OCI-LY7 (cell line): ENCODE results near the gene SNX9.

Experiments
- EZH2phosphoT487 ChIP-seq: fragments of 200-600 bp; sonication (generic); IDR thresholded peaks from 2 replicates; pipeline ENCODE4 v1.6.1; 2018; ENCODE audit warnings: low read depth, borderline replicate concordance, mild to moderate bottlenecking, mixed run types, antibody characterized with exemption, low read length, moderate library complexity, mixed read lengths
- TF ChIP-seq, protein P1 (sequence below): fragments of 200-600 bp; sonication (generic); conservative IDR thresholded peaks from 2 replicates; pipeline ENCODE4 v1.5.1; 2014; ENCODE audit warnings: mild to moderate bottlenecking, antibody characterized with exemption, low read length, moderate library complexity, mixed read lengths

DNA sequence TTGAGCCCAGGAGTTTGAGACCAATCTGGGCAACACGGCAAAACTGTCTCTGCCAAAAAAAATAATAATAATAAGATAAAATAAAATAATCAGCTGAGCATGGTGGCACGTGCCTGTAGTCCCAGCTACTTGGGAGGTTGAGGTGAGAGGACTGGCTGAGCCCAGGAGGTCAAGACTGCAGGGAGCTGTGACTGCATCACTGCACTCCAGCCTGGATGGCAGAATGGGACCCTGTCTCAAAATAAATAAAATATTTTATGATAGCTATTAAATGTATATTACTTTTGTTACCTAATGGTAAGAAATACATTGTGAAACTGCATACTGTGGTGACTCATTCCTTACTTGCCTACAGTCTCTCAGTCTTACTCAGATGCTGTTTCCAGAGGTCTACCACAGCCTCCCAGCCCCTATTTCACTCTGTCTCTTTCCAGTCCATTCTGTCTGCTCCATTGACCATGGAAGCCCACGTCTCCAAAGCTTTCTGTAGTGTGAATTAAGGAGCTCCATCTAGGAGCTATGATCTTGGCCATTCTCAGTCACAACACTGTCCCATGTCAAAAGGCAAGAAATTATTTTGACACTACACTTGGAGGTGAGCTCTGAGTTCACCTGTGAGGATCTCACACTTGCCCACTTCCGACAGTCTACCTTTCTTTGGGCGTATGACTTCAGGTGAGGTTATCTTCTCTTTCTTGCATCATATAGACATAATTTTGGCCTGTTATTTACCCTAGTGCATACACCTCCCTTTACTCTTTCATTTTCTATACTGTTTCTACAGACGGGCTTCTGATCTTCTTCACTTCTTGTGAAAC is 22.4 kb upstream of the SNX9 start:
- TF ChIP-seq, protein P1, sequence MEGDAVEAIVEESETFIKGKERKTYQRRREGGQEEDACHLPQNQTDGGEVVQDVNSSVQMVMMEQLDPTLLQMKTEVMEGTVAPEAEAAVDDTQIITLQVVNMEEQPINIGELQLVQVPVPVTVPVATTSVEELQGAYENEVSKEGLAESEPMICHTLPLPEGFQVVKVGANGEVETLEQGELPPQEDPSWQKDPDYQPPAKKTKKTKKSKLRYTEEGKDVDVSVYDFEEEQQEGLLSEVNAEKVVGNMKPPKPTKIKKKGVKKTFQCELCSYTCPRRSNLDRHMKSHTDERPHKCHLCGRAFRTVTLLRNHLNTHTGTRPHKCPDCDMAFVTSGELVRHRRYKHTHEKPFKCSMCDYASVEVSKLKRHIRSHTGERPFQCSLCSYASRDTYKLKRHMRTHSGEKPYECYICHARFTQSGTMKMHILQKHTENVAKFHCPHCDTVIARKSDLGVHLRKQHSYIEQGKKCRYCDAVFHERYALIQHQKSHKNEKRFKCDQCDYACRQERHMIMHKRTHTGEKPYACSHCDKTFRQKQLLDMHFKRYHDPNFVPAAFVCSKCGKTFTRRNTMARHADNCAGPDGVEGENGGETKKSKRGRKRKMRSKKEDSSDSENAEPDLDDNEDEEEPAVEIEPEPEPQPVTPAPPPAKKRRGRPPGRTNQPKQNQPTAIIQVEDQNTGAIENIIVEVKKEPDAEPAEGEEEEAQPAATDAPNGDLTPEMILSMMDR = no peak
- TF ChIP-seq EZH2phosphoT487 = no peak
